OCI-LY1 (cell line): Measurements from ENCODE around the gene SMYD5.

ENCODE experiments used
- CTCF ChIP-seq: fragments of 200-600 bp; sonication (generic), shearing (Covaris generic); IDR thresholded peaks from 2 replicates; pipeline ENCODE4 v1.5.1; 2017; ENCODE audit warnings: mild to moderate bottlenecking, antibody characterized with exemption, low read length, moderate library complexity, mixed read lengths
- EZH2 ChIP-seq: fragments of 200-600 bp; sonication (generic), shearing (Covaris generic); IDR thresholded peaks from 2 replicates; pipeline ENCODE4 v1.8.0; 2017; ENCODE audit warnings: borderline replicate concordance, mixed run types, mild to moderate bottlenecking, antibody characterized with exemption, low read length, moderate library complexity, mixed read lengths

- TF ChIP-seq CTCF (no peak), EZH2 (no peak)
Measured at GRCh38 chr2:73227086-73227485, 13.0 kb downstream of the SMYD5 start.
